ENCODE data around the gene RHBDL2.

DNA sequence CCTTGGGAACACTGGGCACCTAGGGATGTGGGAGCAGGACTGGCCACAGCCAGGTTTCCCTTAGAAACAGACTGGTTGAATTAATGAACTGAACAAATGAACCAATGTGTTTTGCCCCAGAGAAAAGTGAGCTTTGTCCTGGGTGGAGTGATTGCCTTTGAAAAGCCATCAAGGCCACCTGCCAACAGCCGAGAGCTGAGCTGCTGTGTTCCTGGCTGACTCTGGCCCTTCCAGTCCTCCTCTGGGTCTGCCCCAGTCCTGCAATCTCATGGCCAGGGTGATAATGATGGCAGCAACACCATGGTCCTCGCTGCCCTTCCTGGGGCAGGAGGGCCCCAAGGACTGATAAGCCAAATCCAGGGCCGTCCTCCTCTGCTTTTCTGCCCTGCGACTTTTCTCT, 42.1 kb downstream of the RHBDL2 start:
- TF ChIP-seq, protein P1, sequence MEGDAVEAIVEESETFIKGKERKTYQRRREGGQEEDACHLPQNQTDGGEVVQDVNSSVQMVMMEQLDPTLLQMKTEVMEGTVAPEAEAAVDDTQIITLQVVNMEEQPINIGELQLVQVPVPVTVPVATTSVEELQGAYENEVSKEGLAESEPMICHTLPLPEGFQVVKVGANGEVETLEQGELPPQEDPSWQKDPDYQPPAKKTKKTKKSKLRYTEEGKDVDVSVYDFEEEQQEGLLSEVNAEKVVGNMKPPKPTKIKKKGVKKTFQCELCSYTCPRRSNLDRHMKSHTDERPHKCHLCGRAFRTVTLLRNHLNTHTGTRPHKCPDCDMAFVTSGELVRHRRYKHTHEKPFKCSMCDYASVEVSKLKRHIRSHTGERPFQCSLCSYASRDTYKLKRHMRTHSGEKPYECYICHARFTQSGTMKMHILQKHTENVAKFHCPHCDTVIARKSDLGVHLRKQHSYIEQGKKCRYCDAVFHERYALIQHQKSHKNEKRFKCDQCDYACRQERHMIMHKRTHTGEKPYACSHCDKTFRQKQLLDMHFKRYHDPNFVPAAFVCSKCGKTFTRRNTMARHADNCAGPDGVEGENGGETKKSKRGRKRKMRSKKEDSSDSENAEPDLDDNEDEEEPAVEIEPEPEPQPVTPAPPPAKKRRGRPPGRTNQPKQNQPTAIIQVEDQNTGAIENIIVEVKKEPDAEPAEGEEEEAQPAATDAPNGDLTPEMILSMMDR (conservative IDR thresholded peaks at IDR 0.05; ENCODE audit: low read depth in 2 of 2) = no peak
- no peak for TF ChIP-seq POLR2AphosphoS5 (IDR thresholded peaks at IDR 0.05; ENCODE audit: low read depth)
- no peak for TF ChIP-seq EZH2 (IDR thresholded peaks at IDR 0.05; ENCODE audit: low read depth, unreplicated experiment)
- TF ChIP-seq CREB1 (CRISPR knock-in tag; IDR thresholded peaks at IDR 0.05; ENCODE audit: low read depth) = no peak
- no peak for TF ChIP-seq JUNB (IDR thresholded peaks at IDR 0.05; ENCODE audit: unreplicated experiment)
- TF ChIP-seq, protein P2, sequence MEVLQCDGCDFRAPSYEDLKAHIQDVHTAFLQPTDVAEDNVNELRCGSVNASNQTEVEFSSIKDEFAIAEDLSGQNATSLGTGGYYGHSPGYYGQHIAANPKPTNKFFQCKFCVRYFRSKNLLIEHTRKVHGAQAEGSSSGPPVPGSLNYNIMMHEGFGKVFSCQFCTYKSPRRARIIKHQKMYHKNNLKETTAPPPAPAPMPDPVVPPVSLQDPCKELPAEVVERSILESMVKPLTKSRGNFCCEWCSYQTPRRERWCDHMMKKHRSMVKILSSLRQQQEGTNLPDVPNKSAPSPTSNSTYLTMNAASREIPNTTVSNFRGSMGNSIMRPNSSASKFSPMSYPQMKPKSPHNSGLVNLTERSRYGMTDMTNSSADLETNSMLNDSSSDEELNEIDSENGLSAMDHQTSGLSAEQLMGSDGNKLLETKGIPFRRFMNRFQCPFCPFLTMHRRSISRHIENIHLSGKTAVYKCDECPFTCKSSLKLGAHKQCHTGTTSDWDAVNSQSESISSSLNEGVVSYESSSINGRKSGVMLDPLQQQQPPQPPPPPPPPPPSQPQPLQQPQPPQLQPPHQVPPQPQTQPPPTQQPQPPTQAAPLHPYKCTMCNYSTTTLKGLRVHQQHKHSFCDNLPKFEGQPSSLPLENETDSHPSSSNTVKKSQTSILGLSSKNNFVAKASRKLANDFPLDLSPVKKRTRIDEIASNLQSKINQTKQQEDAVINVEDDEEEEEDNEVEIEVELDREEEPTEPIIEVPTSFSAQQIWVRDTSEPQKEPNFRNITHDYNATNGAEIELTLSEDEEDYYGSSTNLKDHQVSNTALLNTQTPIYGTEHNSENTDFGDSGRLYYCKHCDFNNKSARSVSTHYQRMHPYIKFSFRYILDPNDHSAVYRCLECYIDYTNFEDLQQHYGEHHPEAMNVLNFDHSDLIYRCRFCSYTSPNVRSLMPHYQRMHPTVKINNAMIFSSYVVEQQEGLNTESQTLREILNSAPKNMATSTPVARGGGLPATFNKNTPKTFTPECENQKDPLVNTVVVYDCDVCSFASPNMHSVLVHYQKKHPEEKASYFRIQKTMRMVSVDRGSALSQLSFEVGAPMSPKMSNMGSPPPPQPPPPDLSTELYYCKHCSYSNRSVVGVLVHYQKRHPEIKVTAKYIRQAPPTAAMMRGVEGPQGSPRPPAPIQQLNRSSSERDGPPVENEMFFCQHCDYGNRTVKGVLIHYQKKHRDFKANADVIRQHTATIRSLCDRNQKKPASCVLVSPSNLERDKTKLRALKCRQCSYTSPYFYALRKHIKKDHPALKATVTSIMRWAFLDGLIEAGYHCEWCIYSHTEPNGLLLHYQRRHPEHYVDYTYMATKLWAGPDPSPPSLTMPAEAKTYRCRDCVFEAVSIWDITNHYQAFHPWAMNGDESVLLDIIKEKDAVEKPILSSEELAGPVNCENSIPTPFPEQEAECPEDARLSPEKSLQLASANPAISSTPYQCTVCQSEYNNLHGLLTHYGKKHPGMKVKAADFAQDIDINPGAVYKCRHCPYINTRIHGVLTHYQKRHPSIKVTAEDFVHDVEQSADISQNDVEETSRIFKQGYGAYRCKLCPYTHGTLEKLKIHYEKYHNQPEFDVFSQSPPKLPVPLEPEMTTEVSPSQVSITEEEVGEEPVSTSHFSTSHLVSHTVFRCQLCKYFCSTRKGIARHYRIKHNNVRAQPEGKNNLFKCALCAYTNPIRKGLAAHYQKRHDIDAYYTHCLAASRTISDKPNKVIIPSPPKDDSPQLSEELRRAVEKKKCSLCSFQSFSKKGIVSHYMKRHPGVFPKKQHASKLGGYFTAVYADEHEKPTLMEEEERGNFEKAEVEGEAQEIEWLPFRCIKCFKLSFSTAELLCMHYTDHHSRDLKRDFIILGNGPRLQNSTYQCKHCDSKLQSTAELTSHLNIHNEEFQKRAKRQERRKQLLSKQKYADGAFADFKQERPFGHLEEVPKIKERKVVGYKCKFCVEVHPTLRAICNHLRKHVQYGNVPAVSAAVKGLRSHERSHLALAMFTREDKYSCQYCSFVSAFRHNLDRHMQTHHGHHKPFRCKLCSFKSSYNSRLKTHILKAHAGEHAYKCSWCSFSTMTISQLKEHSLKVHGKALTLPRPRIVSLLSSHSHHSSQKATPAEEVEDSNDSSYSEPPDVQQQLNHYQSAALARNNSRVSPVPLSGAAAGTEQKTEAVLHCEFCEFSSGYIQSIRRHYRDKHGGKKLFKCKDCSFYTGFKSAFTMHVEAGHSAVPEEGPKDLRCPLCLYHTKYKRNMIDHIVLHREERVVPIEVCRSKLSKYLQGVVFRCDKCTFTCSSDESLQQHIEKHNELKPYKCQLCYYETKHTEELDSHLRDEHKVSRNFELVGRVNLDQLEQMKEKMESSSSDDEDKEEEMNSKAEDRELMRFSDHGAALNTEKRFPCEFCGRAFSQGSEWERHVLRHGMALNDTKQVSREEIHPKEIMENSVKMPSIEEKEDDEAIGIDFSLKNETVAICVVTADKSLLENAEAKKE (CRISPR knock-in tag; IDR thresholded peaks at IDR 0.05) = no peak
- no peak for TF ChIP-seq NANOG (IDR thresholded peaks at IDR 0.05; ENCODE audit: borderline replicate concordance)
- TF ChIP-seq, protein P3, sequence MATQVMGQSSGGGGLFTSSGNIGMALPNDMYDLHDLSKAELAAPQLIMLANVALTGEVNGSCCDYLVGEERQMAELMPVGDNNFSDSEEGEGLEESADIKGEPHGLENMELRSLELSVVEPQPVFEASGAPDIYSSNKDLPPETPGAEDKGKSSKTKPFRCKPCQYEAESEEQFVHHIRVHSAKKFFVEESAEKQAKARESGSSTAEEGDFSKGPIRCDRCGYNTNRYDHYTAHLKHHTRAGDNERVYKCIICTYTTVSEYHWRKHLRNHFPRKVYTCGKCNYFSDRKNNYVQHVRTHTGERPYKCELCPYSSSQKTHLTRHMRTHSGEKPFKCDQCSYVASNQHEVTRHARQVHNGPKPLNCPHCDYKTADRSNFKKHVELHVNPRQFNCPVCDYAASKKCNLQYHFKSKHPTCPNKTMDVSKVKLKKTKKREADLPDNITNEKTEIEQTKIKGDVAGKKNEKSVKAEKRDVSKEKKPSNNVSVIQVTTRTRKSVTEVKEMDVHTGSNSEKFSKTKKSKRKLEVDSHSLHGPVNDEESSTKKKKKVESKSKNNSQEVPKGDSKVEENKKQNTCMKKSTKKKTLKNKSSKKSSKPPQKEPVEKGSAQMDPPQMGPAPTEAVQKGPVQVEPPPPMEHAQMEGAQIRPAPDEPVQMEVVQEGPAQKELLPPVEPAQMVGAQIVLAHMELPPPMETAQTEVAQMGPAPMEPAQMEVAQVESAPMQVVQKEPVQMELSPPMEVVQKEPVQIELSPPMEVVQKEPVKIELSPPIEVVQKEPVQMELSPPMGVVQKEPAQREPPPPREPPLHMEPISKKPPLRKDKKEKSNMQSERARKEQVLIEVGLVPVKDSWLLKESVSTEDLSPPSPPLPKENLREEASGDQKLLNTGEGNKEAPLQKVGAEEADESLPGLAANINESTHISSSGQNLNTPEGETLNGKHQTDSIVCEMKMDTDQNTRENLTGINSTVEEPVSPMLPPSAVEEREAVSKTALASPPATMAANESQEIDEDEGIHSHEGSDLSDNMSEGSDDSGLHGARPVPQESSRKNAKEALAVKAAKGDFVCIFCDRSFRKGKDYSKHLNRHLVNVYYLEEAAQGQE (IDR thresholded peaks at IDR 0.05; ENCODE audit: unreplicated experiment) = no peak
- TF ChIP-seq EZH2phosphoT487 (IDR thresholded peaks at IDR 0.05; ENCODE audit: unreplicated experiment) = no peak
- TF ChIP-seq, protein P4, sequence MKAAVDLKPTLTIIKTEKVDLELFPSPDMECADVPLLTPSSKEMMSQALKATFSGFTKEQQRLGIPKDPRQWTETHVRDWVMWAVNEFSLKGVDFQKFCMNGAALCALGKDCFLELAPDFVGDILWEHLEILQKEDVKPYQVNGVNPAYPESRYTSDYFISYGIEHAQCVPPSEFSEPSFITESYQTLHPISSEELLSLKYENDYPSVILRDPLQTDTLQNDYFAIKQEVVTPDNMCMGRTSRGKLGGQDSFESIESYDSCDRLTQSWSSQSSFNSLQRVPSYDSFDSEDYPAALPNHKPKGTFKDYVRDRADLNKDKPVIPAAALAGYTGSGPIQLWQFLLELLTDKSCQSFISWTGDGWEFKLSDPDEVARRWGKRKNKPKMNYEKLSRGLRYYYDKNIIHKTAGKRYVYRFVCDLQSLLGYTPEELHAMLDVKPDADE (IDR thresholded peaks at IDR 0.05) = no peak
- no peak for TF ChIP-seq STAT1 (IDR thresholded peaks at IDR 0.05; ENCODE audit: unreplicated experiment)
- TF ChIP-seq ZNF331 (CRISPR knock-in tag; IDR thresholded peaks at IDR 0.05; ENCODE audit: low read depth) = no peak
- no peak for TF ChIP-seq ZNF114 (CRISPR knock-in tag; IDR thresholded peaks at IDR 0.05)
